Mesothelial cell of epicardium (in vitro differentiated cells): ENCODE measurements around the gene GATD1. TPM values are rescaled to one million over a fixed set of nuclear protein-coding genes. Genes with fewer than 3 reads are reported as not detected.

Experiments used
- DNase-seq, 2 experiments: peaks; one replicate each; pipeline ENCODE4 v3.0.0; 2021; ENCODE audit warnings: low spot score in 2 of 2; ENCODE audit not compliant: unreplicated experiment in 2 of 2
- H3K27ac Mint-ChIP-seq: 2 replicates; pipeline ENCODE4 v1.8.0; 2021; ENCODE audit warnings: mixed read lengths
- H3K27me3 Mint-ChIP-seq: 2 replicates; pipeline ENCODE4 v1.8.0; 2021; ENCODE audit warnings: low read depth, mixed read lengths
- H3K36me3 Mint-ChIP-seq: 2 replicates; pipeline ENCODE4 v1.8.0; 2021; ENCODE audit warnings: mixed read lengths
- H3K4me1 Mint-ChIP-seq: 2 replicates; pipeline ENCODE4 v1.8.0; 2021; ENCODE audit warnings: mixed read lengths
- H3K4me3 Mint-ChIP-seq: 2 replicates; pipeline ENCODE4 v1.8.0; 2021; ENCODE audit warnings: mild to moderate bottlenecking, moderate library complexity, mixed read lengths
- H3K9me3 Mint-ChIP-seq: 2 replicates; pipeline ENCODE4 v1.8.0; 2021; ENCODE audit warnings: mixed read lengths
- total RNA-seq: library from RNA; stranded (reverse); gene quantifications from 3 replicates; pipeline ENCODE4 v1.2.1, GENCODE V29; 2021
- TF ChIP-seq, protein P1 (sequence below): fragments of 200-600 bp; sonication (generic); IDR thresholded peaks from one replicate; pipeline ENCODE4 v1.5.0; 2021; ENCODE audit warnings: antibody characterized with exemption; ENCODE audit not compliant: unreplicated experiment

The GATD1 gene
- total RNA-seq, 1 donor from 2014 or later, result 91.2 TPM

DNA sequence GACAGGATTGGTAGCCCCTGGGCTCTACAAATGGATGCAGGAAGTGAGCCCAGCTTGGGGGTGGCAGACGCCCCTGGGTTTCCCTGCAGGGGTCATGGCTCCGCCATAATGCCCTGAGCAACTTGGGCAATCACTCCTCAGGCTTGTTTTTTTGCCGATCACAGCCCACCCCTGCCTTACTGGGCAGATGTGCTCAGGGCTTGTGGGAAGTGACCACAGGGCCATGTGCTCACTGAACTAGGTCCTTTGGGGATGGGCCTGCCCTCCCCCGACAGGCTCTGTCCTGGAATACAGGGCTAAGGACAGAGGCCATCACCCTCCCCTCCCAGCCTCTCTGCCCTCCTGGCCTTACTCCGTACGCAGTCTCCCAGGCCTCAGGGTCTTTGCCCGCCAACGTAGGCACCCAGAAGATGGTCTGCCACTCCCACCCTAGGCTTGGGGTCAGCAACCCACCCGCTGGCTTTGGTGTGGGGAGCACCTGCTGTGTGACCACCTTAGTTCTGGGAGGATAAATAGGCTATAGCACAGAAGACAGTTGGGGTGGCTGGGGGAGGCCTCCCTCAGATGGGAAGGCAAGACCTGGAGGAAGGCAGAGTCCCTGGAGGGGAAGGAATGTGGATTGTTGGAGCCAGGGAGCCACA lies 36.3 kb upstream of the GATD1 start:
- H3K4me1 Mint-ChIP-seq, result peaks cover 22% of the 10 kb centered on the region
- H3K27me3 Mint-ChIP-seq, result no peaks in the 10 kb centered on the region
- no peak for DNase-seq
- H3K27ac Mint-ChIP-seq, result no peak overlapping the region
- TF ChIP-seq, protein P1, sequence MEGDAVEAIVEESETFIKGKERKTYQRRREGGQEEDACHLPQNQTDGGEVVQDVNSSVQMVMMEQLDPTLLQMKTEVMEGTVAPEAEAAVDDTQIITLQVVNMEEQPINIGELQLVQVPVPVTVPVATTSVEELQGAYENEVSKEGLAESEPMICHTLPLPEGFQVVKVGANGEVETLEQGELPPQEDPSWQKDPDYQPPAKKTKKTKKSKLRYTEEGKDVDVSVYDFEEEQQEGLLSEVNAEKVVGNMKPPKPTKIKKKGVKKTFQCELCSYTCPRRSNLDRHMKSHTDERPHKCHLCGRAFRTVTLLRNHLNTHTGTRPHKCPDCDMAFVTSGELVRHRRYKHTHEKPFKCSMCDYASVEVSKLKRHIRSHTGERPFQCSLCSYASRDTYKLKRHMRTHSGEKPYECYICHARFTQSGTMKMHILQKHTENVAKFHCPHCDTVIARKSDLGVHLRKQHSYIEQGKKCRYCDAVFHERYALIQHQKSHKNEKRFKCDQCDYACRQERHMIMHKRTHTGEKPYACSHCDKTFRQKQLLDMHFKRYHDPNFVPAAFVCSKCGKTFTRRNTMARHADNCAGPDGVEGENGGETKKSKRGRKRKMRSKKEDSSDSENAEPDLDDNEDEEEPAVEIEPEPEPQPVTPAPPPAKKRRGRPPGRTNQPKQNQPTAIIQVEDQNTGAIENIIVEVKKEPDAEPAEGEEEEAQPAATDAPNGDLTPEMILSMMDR, result no peak
- no peaks in the 10 kb centered on the region for H3K9me3 Mint-ChIP-seq
- H3K4me3 Mint-ChIP-seq, result no peak overlapping the region
- H3K36me3 Mint-ChIP-seq, result peaks cover 5% of the 10 kb centered on the region

DNA sequence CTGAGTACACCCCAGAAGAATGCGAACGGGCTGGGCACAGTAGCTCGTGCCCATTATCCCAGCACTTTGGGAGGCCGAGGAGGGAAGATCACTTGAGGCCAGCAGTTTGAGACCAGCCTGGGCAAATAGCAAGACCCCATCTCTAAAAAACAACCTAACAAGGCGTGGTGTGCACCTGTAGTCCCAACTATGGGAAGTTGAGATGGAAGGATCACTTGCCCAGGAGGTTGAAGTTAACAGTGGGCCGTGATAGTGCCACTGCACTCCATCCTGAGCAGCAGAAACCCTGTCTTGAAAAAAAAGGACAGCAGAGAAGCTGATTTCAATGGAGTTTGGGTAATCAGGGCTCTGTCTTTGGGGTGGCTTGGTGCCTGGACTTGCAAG lies 35.8 kb upstream of the GATD1 start:
- DNase-seq, result no peak
- H3K9me3 Mint-ChIP-seq, result no peaks in the 10 kb centered on the region
- peaks cover 22% of the 10 kb centered on the region for H3K4me1 Mint-ChIP-seq
- H3K27ac Mint-ChIP-seq, result no peak overlapping the region
- TF ChIP-seq, protein P1, result no peak
- H3K4me3 Mint-ChIP-seq, result no peak overlapping the region
- H3K36me3 Mint-ChIP-seq, result peaks cover 5% of the 10 kb centered on the region
- no peaks in the 10 kb centered on the region for H3K27me3 Mint-ChIP-seq

DNA sequence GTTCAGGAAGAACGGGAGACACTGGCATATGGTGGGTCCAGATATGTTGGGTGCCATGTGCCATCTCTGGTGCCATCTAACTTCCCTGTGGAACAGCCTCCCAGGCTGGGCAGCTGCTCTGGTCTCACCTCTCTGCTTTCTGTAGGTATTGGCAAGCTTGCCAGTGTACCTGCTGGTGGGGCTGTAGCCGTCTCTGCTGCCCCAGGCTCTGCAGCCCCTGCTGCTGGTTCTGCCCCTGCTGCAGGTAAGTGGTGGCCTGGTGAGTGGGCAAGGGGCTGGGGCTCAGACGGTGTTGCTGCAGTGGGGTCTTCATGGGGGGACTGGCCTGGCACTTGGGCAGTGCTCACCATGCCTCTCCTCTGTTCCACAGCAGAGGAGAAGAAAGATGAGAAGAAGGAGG lies 35.1 kb upstream of the GATD1 start:
- no peaks in the 10 kb centered on the region for H3K27me3 Mint-ChIP-seq
- peak overlapping the region; percentile 20 for H3K4me3 Mint-ChIP-seq
- peaks cover 25% of the 10 kb centered on the region for H3K4me1 Mint-ChIP-seq
- H3K36me3 Mint-ChIP-seq, result peaks cover 5% of the 10 kb centered on the region
- no peak for DNase-seq
- no peak overlapping the region for H3K27ac Mint-ChIP-seq
- no peaks in the 10 kb centered on the region for H3K9me3 Mint-ChIP-seq
- TF ChIP-seq, protein P1, result no peak

DNA sequence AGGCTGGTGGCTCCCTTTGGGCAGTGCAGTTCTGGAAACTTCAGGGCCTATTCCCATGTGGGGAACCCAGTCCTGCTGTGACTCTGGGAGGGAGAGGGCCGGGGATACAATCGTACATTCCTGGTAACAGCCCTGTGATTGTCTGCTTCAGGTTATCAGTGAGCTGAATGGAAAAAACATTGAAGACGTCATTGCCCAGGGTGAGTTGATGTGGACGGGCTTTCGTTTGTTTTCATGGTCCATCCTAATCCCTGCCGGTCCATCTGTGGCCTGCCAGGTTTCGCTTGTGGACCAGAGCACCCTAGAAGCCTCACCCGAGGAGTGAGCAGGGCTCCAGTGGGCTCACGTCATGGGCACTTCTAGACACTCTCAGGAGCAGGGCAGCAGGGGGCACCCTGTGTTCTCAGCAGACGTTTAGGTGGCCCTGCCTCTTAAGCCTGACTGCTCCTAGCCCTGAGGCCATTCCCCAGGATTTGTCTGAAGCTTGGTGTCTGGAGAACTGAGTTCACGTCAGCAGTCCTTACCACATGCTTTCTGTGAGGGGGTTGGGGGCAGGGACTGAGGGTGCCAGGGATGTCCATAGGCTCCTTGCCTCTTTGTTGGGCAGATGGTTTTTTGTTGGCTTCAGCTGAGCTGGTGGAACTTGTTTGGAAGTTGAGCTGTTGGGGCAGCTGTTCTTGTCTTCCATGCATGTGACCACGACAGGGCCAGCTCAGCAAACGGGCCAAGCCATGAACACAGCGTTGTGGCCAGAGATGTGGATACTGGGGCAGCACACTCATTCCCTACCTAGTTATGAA lies 34.4 kb upstream of the GATD1 start:
- no peak for DNase-seq
- TF ChIP-seq, protein P1, result no peak
- peaks cover 5% of the 10 kb centered on the region for H3K36me3 Mint-ChIP-seq
- peak overlapping the region; percentile 80 for H3K27ac Mint-ChIP-seq
- H3K4me1 Mint-ChIP-seq, result peaks cover 25% of the 10 kb centered on the region
- H3K9me3 Mint-ChIP-seq, result no peaks in the 10 kb centered on the region
- no peaks in the 10 kb centered on the region for H3K27me3 Mint-ChIP-seq
- peak overlapping the region; percentile 87 for H3K4me3 Mint-ChIP-seq

DNA sequence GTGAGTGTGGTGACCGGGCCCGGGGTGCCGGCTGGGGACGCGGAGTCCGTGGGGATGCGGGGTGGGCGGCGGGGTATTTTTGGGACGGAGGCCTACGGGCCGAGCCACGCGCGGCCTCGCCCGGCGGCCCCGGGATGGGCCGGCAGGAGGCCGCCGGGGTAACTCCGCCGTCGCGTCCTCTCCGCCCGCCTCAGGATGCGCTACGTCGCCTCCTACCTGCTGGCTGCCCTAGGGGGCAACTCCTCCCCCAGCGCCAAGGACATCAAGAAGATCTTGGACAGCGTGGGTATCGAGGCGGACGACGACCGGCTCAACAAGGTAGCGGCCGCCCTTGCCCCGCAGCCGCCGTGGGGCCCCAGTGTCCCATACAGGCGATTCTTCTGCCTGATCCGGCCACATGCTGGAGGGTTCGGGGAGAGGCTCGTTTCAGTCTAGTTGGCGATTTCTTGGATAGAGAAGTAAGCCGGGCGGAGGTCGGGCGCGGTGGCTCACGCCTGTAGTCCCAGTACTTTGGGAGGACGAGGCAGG lies 32.8 kb upstream of the GATD1 start:
- H3K27ac Mint-ChIP-seq, result peak overlapping the region; percentile 80

More for the DNA sequence above, 32.8 kb upstream of the GATD1 start:
- Mint-ChIP-seq H3K4me3 (peak overlapping the region; percentile 87), H3K27me3 (no peaks in the 10 kb centered on the region), H3K9me3 (no peaks in the 10 kb centered on the region), H3K4me1 (peaks cover 25% of the 10 kb centered on the region), H3K36me3 (peaks cover 5% of the 10 kb centered on the region)
- TF ChIP-seq, protein P1, result no peak
- DNase-seq, result no peak
